ENCODE measurements around the gene POLR1E.
"Not testable (repeated sequence)": the region's sequence is repeated elsewhere in the genome, so short reads cannot be mapped to it uniquely, and the experiment has no call there.

POLR1E gene

DNA sequence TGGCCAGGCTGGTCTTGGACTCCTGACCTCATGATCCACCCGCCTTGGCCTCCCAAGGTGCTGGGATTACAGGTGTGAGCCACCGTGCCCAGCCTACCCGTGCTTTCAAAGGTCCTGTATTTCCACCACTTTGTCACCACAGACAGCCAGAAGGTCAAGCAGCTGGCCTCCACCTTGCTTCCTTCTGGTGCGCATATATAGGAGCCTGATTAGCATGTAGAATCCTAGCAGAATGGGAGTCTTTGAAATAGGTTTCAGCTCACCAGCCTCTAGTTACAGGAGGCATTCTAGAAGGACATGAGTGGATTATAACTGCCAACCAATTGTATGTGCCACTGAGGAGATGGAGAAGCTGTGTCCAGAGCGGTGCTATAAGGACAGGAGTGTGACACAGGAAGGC, 18.9 kb downstream of the POLR1E start:
- no peak for DNase-seq

GRCh38 chr9:37507566-37508134, 21.9 kb downstream of the POLR1E start:
- DNase-seq: no peak

GRCh38 chr9:37508135-37508833, 22.5 kb downstream of the POLR1E start:
- DNase-seq: no peak

DNA sequence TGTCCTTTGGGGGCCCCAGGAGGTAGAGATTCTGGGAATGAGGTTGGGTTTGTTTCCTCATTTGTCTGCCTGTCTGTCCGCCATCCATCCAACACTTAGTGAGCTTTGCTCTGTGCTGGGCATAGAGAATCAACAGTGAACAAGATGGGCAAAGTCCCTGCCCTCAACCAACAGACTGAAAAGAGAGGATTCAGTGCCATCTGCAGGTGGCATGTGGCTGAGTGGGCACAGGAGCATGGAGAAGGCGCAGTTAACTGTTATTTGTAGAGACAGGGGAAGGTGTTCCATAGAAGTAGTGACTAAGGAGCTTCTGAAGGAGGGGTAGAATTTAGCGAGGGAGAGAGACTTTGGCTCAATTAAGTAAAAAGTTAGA, 23.1 kb downstream of the POLR1E start:
- no peak for DNase-seq

GRCh38 chr9:37509536-37509935, 23.8 kb downstream of the POLR1E start:
- DNase-seq: no peak

DNA sequence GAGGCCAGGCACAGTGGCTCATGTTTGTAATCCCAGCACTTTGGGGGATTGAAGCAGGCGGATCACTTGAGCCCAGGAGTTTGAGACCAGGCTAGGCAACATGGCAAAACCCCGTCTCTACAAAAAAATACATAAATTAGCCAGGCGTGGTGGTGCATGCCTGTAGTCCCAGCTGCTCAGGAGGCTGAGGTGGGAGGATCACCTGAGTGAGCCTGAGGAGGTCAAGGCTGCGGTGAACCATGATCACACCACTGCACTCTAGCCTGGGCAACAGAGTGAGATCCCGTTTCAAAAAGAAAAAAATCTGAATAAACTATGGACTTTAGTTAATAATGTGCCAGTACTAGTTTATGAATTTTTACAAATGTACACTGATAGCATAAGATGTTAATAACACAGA, 24.3 kb downstream of the POLR1E start:
- not testable (repeated sequence) for DNase-seq

GRCh38 chr9:37511016-37512010, 25.6 kb downstream of the POLR1E start:
- DNase-seq: no peak

GRCh38 chr9:37512437-37512836, 26.7 kb downstream of the POLR1E start:
- DNase-seq: no peak

DNA sequence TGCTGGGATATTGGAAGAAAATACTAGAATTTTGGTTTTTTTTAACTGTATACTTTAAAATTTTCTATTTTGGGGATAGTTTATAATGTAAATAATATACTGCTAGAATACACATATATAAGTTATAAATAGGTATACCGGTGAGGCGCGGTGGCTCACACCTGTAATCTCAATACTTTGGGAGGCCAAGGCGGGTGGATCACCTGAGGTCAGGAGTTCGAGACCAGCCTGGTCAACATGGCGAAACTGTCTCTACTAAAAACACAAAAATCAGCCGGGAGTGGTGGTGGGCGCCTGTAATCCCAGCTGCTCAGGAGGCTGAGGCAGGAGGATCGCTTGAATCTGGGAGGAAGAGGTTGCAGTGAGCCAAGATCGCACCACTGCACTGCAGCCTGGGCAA, 28.7 kb downstream of the POLR1E start:
- DNase-seq: not testable (repeated sequence)

DNA sequence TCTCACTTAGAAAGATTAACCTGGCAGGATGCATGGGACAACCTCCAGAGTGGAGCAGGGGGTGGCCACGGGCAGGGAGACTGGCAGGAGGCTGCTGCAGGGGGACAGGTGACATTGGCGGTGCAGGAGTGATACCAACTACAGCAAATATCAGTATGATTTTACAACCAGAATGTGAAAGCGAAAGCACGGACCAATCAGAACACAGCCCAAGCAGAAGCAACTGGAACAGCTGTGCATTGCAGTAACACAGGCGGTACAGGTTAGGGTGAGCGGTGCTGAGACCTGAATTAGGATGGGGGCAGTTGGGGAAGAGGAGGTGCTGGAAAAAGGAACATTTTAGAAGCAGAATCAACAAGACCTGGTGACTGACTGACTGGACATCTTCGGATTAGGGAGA, 29.3 kb downstream of the POLR1E start:
- DNase-seq: no peak

DNA sequence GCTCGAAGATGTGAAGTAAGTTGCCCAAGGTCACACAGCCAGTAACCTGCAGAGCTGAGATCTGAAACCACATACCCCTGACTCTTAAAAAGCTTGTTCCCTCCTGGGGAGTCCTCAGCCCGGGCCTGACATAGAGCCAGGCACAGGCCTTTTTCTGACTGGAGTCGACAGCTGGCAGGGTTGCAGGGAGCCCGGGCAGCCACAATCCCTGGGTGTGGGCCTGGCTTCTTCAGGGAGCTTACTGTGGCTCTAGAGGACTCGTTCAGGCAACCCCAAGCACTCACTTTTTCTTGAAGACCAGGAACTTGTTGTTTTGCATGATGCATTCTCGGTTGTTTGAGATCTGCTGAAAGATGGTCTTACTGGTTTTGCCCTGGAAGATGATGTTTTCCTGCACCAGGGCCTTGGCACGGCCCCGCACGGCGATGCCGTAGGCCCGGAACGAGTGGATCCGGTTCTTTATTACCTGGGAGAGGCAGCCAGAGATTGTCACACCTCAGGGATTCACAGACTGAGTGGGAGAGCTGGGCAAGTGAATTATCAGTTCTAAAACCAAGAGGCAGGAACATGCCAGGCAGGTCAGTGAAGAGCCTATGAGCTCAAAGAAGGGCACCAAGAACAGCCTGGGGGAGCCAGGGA, 30.0 kb downstream of the POLR1E start:
- no peak for DNase-seq

GRCh38 chr9:37517923-37518322, 32.2 kb downstream of the POLR1E start:
- no peak for DNase-seq

- DNase-seq: no peak
These were observed 34.9 kb downstream of the POLR1E start for GRCh38 chr9:37520641-37521040.

- DNase-seq: no peak
These were observed 35.4 kb downstream of the POLR1E start for GRCh38 chr9:37521111-37521510.

DNA sequence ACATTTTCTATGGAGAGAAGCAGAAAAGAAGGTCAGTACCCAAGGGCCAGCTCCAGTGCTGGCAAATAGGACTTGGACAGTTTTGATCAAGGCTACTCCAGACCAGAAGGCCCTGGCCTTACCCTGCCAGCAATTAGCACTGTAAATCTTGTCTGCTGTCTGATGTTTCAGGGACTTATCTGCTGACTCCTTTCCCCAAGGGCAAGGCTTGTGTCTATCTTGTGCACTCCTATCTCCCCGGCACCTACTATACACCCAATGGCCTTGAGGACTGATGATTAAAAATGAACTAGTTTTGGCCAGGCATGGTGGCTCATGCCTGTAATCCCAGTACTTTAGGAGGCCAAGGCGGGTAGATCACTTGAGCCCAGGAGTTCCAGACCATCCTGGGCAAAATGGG, 37.2 kb downstream of the POLR1E start:
- no peak for DNase-seq

DNA sequence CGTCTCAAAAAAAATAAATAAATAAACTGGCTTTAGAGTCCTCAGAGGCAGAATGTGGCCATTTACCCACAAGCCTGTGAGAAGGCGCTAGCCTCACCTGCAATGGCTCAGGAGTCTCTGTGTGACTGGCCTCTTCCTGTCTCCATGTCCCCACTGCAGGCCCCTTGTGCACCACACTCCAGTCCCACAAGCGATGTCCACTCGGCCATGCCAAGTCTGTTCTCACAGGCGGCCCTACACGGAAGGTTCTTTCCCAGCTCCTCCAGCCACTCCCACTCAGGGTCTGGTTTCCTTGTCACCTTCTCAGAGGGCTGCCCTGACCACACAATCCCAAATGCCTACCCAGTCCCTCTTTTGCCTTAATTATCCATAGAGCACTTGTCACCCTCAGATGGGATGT, 38.2 kb downstream of the POLR1E start:
- no peak for DNase-seq

- DNase-seq: no peak
These were observed 43.1 kb downstream of the POLR1E start for GRCh38 chr9:37528652-37529471.

GRCh38 chr9:37531699-37532098, 46.0 kb downstream of the POLR1E start:
- no peak for DNase-seq

- DNase-seq: no peak
These were observed 48.7 kb downstream of the POLR1E start for GRCh38 chr9:37534412-37534811.

GRCh38 chr9:37534901-37535300, 49.2 kb downstream of the POLR1E start:
- no peak for DNase-seq

GRCh38 chr9:37538099-37538498, 52.4 kb downstream of the POLR1E start:
- no peak for DNase-seq

DNA sequence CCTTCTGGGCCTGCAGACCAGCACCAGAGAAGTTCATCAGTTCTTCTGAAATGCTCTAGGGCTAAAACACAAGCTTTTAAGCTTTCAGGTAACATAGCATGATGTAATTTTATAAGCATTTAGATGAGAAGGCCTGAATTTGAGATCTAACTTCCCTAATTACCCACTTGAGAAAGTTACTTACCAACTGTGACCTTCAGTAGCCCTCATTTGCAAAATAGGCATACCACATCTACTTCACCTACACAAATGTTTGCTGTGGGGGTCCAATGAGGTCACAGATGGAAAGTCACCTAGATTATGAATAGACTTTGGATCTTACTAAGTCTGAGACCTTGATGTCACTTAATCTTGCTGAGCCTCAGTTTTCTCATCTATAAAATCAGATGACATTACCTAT, 53.9 kb downstream of the POLR1E start:
- no peak for DNase-seq

Data from DMS79 treated with DMSO at 0.1 percent for 48 hours (cell line).